Cardiac muscle cell (in vitro differentiated cells and primary cell): Measurements from ENCODE around the gene ABCD3. TPM values are rescaled to one million over a fixed set of nuclear protein-coding genes. Genes with fewer than 3 reads are reported as not detected.
"Not testable (repeated sequence)": the region's sequence is repeated elsewhere in the genome, so short reads cannot be mapped to it uniquely, and the experiment has no call there.

Experiments
- DNase-seq, 2 donors: peaks; one replicate each; pipeline versions ENCODE4 v3.0.0 to v3.0.0-alpha.2; 2010 to 2017; ENCODE audit warnings: low read depth in 1 of 2, low spot score in 1 of 2
- H3K27ac ChIP-seq: fragments of 200-600 bp; sonication (generic); 2 replicates; pipeline ENCODE4 v1.5.1; 2016
- H3K27me3 ChIP-seq: fragments of 200-600 bp; sonication (generic); 2 replicates; pipeline ENCODE4 v1.6.0; 2016; ENCODE audit warnings: control low read depth
- H3K36me3 ChIP-seq: fragments of 200-600 bp; sonication (generic); 2 replicates; pipeline ENCODE4 v1.5.1; 2016; ENCODE audit warnings: control low read depth
- H3K4me1 ChIP-seq: fragments of 200-600 bp; sonication (generic); 2 replicates; pipeline ENCODE4 v1.8.1; 2017; ENCODE audit warnings: low read depth, mild to moderate bottlenecking, mixed run types
- H3K4me3 ChIP-seq: fragments of 200-600 bp; sonication (generic); 2 replicates; pipeline ENCODE4 v1.5.1; 2016; ENCODE audit warnings: mild to moderate bottlenecking
- H3K9me3 ChIP-seq: fragments of 200-600 bp; sonication (generic); 2 replicates; pipeline ENCODE4 v1.5.1; 2017; ENCODE audit warnings: low read depth, mild to moderate bottlenecking, control low read depth
- polyA plus RNA-seq: library from polyadenylated mRNA; unstranded; fragments of >200 nt; fragmentation: Nextera tagmentation; extraction: Ambion mirVana; gene quantifications from 2 replicates; pipeline ENCODE4 v1.2.1, GENCODE V29; 2016
- total RNA-seq: library from RNA; depleted of rRNA; stranded (reverse); fragments of >200 nt; gene quantifications from 2 replicates; pipeline ENCODE4 v1.2.3, GENCODE V29; 2016
- TF ChIP-seq, protein P1 (sequence below): IDR thresholded peaks from 2 replicates; pipeline ENCODE4 v1.5.1; 2012; ENCODE audit warnings: low read depth, mild to moderate bottlenecking, low read length

ABCD3 gene
- total and polyA plus RNA-seq, 2 experiments from 2014 or later = 20.7 to 30.6 TPM

DNA sequence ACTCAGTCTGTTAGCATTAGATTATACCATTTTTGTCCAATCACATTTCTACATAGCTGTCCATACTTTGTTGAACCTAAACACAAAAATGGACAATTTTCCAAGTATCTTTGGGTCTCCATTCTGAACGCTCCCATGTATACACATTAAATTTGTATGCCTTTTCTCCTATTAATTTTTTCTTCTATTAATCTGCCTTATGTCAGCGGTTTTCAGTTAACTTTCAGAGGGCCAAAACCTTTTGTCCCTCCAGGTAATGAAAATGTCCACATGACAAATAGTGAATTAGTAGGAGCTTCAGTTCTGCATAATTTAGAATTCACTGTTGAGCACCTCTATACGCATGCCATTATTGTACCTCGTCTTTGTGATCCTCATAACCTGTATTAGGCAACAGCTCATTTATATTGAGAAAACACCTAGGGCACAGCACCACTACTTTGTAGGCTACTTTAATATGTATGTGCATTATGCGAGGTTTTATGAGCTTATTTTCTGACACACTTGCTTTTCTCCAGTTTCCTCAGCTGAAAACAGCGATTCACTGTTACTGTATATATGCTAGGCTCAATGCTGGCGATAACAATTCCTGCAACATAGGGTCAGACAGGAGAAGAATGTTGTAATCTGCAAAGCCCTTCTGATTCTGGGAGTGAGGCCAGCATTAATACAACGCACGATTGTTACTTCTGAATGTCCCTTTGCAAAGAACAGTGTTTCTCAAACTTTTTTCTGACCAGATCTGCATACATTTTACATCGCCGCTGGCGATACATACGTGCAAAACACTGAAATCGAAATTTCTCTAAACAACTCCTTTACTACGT is 1.1 kb upstream of the ABCD3 start:
- Histone ChIP-seq H3K9me3 (no peaks in the 10 kb centered on the region), H3K27ac (peak overlapping the region; percentile 79), H3K4me1 (peaks cover 12% of the 10 kb centered on the region), H3K27me3 (no peaks in the 10 kb centered on the region), H3K36me3 (no peaks in the 10 kb centered on the region), H3K4me3 (peak overlapping the region; percentile 90)
- DNase-seq = peak; percentile 53 to 94
- TF ChIP-seq, protein P1, sequence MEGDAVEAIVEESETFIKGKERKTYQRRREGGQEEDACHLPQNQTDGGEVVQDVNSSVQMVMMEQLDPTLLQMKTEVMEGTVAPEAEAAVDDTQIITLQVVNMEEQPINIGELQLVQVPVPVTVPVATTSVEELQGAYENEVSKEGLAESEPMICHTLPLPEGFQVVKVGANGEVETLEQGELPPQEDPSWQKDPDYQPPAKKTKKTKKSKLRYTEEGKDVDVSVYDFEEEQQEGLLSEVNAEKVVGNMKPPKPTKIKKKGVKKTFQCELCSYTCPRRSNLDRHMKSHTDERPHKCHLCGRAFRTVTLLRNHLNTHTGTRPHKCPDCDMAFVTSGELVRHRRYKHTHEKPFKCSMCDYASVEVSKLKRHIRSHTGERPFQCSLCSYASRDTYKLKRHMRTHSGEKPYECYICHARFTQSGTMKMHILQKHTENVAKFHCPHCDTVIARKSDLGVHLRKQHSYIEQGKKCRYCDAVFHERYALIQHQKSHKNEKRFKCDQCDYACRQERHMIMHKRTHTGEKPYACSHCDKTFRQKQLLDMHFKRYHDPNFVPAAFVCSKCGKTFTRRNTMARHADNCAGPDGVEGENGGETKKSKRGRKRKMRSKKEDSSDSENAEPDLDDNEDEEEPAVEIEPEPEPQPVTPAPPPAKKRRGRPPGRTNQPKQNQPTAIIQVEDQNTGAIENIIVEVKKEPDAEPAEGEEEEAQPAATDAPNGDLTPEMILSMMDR = no peak

DNA sequence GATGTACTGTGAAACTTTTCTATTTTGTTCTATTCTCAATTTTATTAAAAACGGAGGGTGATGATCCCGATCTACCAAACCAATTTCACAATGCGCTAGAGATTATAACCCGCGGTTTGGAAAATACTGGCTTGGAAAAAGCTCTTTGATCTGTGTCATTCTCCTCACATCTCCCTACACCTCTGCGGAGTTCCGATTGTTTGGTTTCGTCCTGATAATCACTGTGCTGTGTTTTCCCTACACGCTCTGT is 536 bp upstream of the ABCD3 start:
- Histone ChIP-seq H3K9me3 (no peaks in the 10 kb centered on the region), H3K27ac (peak overlapping the region; percentile 79), H3K36me3 (no peaks in the 10 kb centered on the region), H3K27me3 (no peaks in the 10 kb centered on the region), H3K4me3 (peak overlapping the region; percentile 90), H3K4me1 (peaks cover 17% of the 10 kb centered on the region)
- DNase-seq = no peak
- TF ChIP-seq, protein P1 = no peak

DNA sequence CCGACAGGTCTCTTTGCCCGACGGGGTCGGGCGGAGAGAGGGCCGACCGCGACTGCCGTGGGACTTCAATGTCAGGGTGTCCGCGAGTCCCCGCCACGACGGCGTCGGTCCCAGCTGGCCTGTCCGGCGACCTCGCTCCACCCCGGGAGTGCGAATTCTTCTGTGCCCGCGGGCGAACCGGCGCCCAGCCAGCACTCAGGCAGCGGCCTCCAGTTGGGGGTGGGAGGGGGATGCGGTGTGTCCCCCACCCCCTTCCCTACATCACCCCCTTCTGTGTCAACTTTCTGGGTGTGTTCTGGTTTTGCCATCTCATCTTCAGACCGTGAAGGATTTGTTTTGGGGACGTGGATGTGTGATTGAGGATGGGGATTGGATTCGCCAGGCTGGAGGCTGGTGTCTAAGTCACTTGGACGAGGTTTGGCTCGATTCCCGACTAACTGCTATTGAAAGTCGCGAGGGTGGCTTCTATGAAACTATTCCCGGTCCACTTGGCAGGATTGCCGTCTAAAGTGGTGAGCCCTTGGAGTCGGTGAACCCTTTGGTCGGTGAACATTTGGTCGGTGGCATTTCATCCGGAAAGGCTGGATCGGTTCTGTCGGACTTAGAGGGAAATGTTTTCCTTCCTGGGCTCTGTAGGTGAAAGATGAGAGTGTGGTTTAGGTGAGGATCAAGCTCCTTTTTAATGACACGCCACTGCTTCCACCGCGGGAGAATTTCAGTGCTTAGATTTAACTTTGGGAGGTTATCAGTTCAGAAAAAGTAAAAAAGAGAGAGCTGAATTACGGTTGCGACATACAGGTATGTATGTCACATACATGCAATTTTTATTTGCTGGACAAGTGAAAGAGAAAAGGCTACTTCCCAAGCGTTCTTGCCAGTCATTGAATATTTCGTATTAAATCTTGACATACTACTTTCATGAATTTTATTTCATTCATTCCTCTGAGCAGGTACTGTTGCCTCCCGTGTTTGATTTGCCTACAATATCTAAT is 771 bp downstream of the ABCD3 start:
- H3K4me3 ChIP-seq = peak overlapping the region; percentile 90
- no peaks in the 10 kb centered on the region for H3K9me3 ChIP-seq
- H3K27me3 ChIP-seq = no peaks in the 10 kb centered on the region
- peak overlapping the region; percentile 77 for H3K27ac ChIP-seq
- TF ChIP-seq, protein P1 = no peak
- DNase-seq = peak; percentile 46 to 68
- peaks cover 27% of the 10 kb centered on the region for H3K4me1 ChIP-seq
- no peaks in the 10 kb centered on the region for H3K36me3 ChIP-seq

DNA sequence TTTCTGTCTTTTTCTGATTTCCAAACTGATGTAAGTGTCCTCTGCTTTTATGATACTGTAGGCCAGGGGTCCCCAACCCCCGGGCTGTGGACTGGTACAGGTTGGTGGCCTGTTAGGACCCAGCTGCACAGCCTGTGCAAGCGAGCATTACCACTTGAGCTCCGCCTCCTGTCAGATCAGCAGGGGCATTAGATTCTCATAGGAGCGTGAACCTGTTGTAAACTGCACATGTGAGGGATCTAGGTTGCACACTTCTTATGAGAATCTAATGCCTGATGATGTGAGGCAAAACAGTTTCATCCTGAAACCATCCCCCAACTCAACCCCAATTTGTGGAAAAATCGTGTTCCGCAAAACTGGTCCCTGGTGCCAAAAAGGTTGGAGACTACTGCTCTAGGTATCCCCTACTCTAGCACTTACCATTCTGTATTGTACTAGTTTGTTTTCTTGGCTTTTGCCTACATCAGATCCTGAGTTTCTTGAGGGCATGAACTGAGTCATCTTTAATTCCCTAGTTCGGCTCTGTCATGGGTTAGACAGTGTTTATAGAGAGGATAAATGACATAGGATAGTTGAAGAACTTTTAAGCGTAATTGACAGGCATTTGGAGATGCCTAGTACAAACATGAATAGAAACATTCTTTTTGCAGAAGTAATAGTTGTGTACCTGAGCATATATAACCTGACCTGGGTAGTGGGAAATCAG is 4.1 kb downstream of the ABCD3 start:
- DNase-seq = no peak
- TF ChIP-seq, protein P1 = no peak
- Histone ChIP-seq H3K4me1 (peaks cover 35% of the 10 kb centered on the region), H3K27me3 (no peaks in the 10 kb centered on the region), H3K36me3 (no peaks in the 10 kb centered on the region), H3K27ac (no peak overlapping the region), H3K9me3 (no peaks in the 10 kb centered on the region), H3K4me3 (no peak overlapping the region)

DNA sequence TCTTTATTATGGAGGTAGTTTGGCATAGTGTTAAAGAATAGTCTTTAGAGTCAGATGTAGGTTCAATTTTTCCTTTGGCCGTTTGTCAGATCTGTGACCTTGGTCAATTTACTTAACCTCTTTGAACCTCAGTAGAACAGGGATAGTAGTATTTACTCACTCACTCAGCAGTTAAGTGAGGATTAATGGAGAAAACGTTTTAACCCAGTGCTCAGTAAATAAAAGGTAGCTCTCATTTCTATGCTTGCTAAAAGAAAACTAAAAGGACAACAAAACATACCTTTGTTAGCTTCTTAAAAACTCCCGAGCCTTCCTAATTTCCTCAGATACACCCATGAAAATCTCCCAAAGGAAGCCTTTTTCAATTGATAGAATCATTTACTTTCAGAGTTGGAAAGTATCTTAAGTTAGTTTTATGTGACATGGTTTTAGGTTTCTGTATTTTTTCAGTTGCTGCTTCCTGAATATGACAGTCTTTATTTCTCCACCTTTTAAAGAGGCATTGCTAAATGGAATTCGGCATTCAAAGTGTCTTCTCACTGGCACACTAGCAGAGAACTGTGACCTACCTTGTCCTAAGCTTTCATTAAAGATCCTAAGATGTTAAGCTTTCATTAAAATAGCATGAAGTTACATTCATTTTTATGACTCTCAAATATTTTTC is 7.8 kb downstream of the ABCD3 start:
- no peak for DNase-seq
- H3K9me3 ChIP-seq = no peaks in the 10 kb centered on the region
- no peak overlapping the region for H3K4me3 ChIP-seq
- H3K4me1 ChIP-seq = peaks cover 23% of the 10 kb centered on the region
- no peak overlapping the region for H3K27ac ChIP-seq
- H3K36me3 ChIP-seq = no peaks in the 10 kb centered on the region
- TF ChIP-seq, protein P1 = no peak
- no peaks in the 10 kb centered on the region for H3K27me3 ChIP-seq

DNA sequence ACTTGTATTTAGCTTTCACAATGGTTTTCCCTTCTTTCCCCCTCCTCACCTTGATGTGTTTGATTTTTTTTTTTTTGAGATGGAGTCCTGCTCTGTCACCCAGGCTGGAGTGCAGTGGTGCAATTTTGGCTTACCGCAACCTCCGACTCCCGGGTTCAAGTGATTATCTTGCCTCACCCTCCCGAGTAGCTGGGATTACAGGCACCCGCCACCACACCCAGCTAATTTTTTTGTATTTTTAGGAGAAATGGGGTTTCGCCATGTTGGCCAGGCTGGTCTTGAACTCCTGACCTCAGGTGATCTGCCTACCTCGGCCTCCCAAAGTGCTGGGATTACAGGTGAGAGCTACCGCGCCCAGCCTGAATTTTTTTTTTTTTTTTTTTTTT is 8.3 kb downstream of the ABCD3 start:
- not testable (repeated sequence) for H3K9me3 ChIP-seq, DNase-seq, H3K27ac ChIP-seq, H3K36me3 ChIP-seq, H3K27me3 ChIP-seq, H3K4me3 ChIP-seq
- H3K4me1 ChIP-seq = peaks cover 23% of the 10 kb centered on the region
